LNCAP (cell line): ENCODE results near the gene PLXNA3.

Experiments
- TF ChIP-seq, protein P1 (sequence below): fragments of 450-650 bp; IDR thresholded peaks from 2 replicates; pipeline ENCODE4 v1.5.1; 2017; ENCODE audit warnings: mild to moderate bottlenecking

The PLXNA3 gene

DNA sequence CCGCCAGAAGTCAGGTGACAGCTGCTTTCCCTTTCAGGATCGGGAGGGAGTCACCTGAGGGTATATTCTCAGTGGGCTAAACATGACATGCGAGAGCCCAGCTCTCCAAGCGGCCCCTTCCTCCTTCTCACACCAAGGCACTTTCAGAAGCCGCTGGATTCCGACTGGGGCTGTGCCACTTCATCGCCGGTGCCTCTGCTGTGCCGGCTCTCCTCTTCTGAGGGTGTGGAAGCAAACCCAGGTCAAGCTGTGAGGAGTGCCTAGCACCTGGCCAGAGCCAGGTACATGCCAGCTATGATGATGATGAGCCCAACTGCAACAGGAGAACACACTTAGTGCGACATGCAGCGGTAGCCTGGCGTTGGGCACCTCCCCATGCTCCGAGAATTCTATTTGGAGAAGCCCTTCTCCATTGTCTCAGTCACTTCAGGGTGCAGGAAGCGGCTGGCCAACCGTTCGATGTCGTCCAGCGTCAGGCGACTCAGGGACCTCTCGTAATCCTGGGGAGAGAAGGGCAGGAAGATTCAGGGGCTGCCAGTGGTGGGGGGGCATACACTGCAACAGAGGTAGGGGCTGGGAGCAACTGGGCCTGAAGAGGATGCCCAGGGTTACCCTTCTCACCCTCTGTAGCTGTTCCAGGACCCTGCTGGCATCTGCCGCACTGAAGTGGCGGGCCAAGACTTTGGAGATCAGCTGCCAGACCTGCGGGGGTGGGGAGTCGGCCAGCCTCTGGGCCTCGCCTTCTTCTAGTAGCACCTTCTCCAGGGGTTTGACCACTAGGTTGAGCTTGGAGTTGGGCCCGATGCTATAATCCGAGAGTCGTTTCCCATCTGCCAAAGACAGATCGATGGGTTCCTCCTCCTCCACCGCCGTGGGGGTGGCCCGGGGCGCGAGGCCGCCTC lies 27.3 kb downstream of the PLXNA3 start:
- TF ChIP-seq, protein P1, sequence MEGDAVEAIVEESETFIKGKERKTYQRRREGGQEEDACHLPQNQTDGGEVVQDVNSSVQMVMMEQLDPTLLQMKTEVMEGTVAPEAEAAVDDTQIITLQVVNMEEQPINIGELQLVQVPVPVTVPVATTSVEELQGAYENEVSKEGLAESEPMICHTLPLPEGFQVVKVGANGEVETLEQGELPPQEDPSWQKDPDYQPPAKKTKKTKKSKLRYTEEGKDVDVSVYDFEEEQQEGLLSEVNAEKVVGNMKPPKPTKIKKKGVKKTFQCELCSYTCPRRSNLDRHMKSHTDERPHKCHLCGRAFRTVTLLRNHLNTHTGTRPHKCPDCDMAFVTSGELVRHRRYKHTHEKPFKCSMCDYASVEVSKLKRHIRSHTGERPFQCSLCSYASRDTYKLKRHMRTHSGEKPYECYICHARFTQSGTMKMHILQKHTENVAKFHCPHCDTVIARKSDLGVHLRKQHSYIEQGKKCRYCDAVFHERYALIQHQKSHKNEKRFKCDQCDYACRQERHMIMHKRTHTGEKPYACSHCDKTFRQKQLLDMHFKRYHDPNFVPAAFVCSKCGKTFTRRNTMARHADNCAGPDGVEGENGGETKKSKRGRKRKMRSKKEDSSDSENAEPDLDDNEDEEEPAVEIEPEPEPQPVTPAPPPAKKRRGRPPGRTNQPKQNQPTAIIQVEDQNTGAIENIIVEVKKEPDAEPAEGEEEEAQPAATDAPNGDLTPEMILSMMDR = no peak

DNA sequence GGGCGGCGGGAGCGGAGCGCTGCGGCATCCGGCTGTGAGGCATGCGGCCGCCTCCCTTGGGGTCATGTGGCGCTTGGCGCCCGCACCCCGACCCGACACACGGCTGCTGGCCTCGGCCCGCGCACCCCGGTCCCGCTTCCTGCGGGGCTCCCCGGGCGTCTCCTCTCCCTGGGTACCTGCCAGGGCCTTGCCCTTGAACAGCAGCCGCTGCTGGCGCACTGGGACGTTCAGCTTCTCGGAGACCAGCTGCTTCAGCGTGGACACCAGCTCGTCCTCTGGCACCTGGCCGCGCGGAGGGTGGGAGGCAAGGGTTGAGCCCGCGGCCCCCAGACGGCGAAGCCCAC lies 27.9 kb downstream of the PLXNA3 start:
- TF ChIP-seq, protein P1 = no peak

DNA sequence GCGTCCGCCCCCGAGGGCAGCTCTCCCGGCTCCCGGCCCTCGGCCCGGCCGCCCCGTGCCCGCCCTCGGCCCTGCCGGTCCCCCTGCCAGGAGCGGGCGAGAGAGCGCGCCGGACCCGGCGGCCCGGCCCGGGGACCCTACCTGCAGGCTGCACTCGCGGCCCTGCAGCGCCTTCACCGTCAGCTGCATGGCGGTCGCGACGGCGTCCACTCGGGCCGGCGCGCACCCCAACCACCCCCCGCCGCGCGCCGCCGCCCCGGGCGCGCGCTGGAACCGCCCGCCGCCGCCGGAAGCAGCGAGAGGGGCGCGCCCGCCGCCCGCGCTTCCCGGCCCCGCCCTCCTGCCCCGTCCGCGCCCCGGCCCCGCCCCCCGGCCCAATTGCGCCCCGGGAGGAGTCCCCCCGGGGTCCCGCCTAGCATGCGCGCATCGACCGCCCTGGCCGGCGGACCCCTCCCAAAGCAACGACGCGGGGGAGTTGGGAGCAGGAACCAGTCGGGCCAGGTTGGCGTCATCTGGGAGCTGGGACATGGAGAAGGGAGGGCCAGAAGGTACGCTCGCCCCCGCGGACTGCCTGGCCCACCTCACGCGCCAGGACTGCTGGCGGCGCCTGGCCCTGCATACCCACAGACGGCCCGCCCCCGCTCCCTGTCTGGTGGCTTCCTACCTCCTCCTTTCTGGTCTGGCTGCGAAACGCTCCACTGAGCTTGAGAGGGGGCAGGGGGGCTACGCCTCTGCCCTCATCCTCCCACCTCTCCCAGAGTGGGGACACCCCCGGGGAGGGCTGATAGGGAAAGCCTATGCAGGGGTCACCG lies 28.5 kb downstream of the PLXNA3 start, which contains the start of gene UBL4A:
Gene UBL4A, minus strand, starts transcription at position 220 of the 812 bp plus-strand sequence. Its CDS starts 31 bp downstream, at position 189.
- TF ChIP-seq, protein P1 = no peak

DNA sequence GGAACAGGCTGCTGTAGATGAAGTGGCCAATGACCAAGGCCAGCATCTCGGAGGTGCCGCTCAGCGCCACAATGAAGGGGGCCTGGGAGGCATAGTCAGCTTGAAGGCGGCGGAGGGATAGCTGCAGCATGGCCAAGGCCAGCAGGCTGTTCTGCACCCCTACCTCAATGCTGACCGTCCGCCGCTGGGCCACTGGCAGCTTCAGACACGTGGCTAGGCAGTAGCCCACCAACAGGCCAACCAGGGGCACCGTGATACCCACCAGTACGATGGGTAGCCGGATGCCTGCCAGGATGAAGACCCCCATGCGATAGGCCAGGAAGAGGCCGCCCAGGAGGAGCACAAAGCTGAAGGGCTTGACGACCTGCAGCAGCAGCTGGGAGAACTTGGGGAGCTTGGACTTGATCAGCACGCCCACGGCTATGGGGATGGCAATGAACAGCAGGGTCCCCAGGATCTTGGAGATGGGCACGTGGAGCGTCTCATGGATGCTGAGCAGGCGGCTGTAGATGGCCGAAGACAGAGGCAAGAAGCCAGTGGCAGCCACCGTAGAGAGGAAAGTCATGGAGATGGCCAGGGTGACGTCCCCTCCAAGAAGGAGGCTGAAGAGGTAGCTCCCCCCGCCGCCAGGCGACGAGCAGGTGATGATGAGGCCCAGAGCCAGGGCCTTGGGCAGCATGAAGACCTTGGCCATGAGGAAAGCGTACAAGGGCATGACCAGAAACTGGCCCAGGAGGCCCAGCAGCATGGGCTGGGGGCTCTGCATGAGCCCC lies 29.6 kb downstream of the PLXNA3 start:
- TF ChIP-seq, protein P1 = no peak

DNA sequence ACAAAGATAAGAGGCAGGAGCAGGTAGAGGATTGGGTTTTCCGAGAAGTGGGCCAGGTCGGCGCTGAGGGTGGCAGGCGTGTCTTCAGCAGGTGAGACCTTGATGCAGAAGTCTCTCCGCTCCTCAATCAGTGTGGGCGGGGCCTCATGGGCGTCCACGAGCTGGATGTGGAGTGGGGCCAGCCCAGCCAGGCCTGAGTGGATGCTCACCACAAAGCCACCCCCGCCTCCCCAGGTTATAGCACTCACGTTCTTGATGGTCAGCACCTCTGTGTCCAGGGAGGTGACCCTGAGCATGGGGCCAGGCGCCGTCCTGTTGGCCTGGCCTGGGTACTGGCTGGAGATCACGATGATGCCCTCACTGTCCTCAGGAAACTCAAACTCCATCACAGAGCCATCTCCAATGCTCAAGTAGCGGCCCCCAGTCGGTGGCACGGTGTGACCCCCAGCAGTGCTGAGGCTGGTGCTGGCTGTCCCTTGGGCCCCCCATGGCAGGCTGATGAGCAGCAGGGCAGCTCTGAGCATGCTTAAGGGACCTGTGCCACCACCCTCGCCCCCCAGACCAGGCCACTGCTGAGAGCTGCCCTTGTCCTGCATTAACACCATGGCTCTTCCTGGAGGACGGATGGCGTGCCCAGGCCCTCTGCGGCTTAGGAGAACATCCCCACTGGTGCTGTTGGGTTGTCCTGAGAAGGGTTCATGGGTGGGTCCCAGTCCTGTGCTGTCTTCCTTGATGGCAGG lies 30.4 kb downstream of the PLXNA3 start:
- TF ChIP-seq, protein P1 = no peak

DNA sequence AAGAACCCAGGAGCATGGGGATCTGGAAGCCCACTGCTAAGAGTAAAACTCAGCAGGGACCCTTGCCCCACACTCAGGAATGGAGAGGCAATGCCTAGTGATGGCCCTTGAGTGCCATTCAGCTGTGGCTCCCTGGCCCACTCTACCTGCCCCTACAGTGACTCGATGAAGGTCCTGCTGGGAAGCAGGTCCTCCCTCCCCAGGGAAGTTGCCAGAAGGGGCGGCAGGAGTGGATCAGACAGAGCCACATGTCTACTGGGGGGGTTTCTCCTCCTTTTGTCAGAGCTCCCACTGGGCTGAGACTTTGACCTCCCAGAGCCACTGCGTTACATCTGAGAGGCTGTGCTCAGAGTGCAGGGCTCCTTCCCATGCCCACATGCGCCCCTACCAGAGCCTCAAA lies 31.1 kb downstream of the PLXNA3 start:
- TF ChIP-seq, protein P1 = no peak
